ENCODE results near the gene CUX1. TPM values are rescaled to one million over a fixed set of nuclear protein-coding genes. Genes with fewer than 3 reads are reported as not detected.
"Not testable (repeated sequence)": the region's sequence is repeated elsewhere in the genome, so short reads cannot be mapped to it uniquely, and the experiment has no call there.

CUX1 gene
- total RNA-seq, 3 donors from 2014 or later = 85.2 to 167 (median 120) TPM

GRCh38 chr7:101864039-101864438 lies 46.6 kb downstream of the CUX1 start:
- H3K4me1 ChIP-seq (ENCODE audit: low read depth) = no peaks in the 10 kb centered on the region
- H3K9me3 ChIP-seq = no peaks in the 10 kb centered on the region
- DNase-seq = no peak
- ATAC-seq = no peak
- no peak overlapping the region for H3K4me3 ChIP-seq
- no peak for TF ChIP-seq CTCF (IDR thresholded peaks at IDR 0.05)
- intact Hi-C loops (cut with DNase I, micrococcal nuclease) = no loop called here
- H3K36me3 ChIP-seq (ENCODE audit: low read depth) = no peaks in the 10 kb centered on the region

DNA sequence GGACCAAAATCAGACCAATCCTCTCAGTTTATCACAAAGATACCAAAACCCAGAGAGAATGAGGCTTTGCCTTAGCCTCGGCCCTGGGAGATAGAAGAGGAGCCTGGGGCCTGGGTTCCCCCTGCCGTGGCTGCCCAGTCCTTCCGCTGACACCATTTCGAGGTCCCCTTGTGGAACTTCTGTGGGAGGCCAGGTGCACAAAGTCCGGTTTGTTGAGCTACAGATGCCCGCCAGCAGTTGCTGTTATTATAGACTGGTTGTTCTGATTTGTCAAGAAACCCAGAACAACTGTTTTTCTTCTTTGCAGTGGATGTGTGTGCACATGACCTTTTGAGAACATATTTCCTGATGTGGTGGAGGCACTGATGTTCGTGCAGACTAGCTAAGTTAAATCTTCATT lies 47.6 kb downstream of the CUX1 start:
- Histone ChIP-seq H3K4me3 (no peak overlapping the region), H3K9me3 (no peaks in the 10 kb centered on the region), H3K36me3 (ENCODE audit: low read depth) (no peaks in the 10 kb centered on the region), H3K4me1 (ENCODE audit: low read depth) (peaks cover 7% of the 10 kb centered on the region)
- ATAC-seq (no peak), DNase-seq (no peak)
- no peak for TF ChIP-seq CTCF (IDR thresholded peaks at IDR 0.05)
- intact Hi-C loops (cut with DNase I, micrococcal nuclease) = no loop called here

DNA sequence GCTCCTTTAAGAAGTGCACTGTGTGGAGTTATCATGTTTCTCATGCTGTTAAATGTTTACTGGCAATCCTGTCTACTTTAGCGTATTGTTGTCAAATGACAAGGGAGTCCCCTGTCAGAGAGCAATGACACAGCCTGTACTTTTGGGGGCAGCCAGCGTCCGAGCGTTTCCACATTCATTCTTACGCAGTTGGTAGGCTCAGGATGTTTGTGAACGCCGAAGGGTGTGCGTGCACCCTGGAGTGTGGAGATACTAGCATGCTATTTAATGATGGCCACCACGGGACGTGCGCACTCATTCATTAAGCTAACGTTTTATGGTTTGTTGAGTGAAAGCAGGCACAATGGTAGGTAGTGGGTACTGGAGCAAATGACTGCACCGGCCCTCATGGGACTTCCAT lies 48.0 kb downstream of the CUX1 start:
- no peak for ATAC-seq
- no peak for TF ChIP-seq CTCF (IDR thresholded peaks at IDR 0.05)
- H3K4me3 ChIP-seq = no peak overlapping the region
- no peak for DNase-seq
- H3K36me3 ChIP-seq (ENCODE audit: low read depth) = no peaks in the 10 kb centered on the region
- no peaks in the 10 kb centered on the region for H3K9me3 ChIP-seq
- intact Hi-C loops (cut with DNase I, micrococcal nuclease) = no loop called here
- H3K4me1 ChIP-seq (ENCODE audit: low read depth) = peaks cover 11% of the 10 kb centered on the region

DNA sequence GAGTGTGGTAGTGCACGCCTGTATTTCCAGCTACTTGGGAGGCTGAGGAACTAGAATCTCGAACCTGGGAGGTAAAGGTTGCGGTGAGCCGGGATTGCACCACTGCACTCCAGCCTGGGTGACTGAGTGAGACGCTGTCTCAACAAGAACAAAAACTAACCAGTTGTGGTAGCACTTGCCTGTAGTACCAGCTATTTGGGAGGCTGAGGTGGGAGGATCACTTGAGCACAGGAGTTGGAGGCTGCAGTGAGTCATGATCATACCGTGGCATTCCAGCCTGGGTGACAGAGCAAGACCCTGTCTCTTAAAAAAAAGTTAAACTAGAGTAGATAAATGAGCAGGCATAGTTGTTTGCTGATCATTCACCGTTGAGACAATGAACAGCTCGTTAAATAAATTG lies 48.9 kb downstream of the CUX1 start:
- Histone ChIP-seq H3K4me1 (ENCODE audit: low read depth) (peaks cover 16% of the 10 kb centered on the region), H3K4me3 (no peak overlapping the region), H3K9me3 (no peaks in the 10 kb centered on the region), H3K36me3 (ENCODE audit: low read depth) (no peaks in the 10 kb centered on the region)
- intact Hi-C loops (cut with DNase I, micrococcal nuclease) = no loop called here
- no peak for TF ChIP-seq CTCF (IDR thresholded peaks at IDR 0.05)
- ATAC-seq (no peak), DNase-seq (no peak)

- intact Hi-C loops (cut with DNase I, micrococcal nuclease) = no loop called here
- DNase-seq (no peak), ATAC-seq (no peak)
- Histone ChIP-seq H3K36me3 (ENCODE audit: low read depth) (no peaks in the 10 kb centered on the region), H3K4me1 (ENCODE audit: low read depth) (peaks cover 16% of the 10 kb centered on the region), H3K4me3 (no peak overlapping the region), H3K9me3 (no peaks in the 10 kb centered on the region)
- TF ChIP-seq CTCF (IDR thresholded peaks at IDR 0.05) = no peak
Measured at GRCh38 chr7:101867265-101867664, 49.8 kb downstream of the CUX1 start.

- ATAC-seq; H3K9me3 ChIP-seq; H3K4me3 ChIP-seq; intact Hi-C loops (cut with DNase I, micrococcal nuclease); DNase-seq; H3K36me3 ChIP-seq (ENCODE audit: low read depth): not testable (repeated sequence)
- H3K4me1 ChIP-seq (ENCODE audit: low read depth) = peaks cover 16% of the 10 kb centered on the region
Measured at GRCh38 chr7:101867681-101868080, 50.3 kb downstream of the CUX1 start.

Measured in mucosa of descending colon (tissue), 3 donors.